Skin epidermis (tissue), 12 donors: ENCODE data around the gene GPR32.

Experiments
- H3K27ac ChIP-seq, 21 experiments: fragments of 200-600 bp; sonication (generic) in 11 of 21; one replicate each; pipeline ENCODE4 v1.5.0; 2020; ENCODE audit warnings: mild to moderate bottlenecking in 3 of 21, inconsistent platforms in 2 of 21, moderate library complexity in 2 of 21
- H3K4me3 ChIP-seq, 7 experiments: fragments of 200-600 bp; sonication (generic) in 2 of 7; one replicate each; pipeline ENCODE4 v1.5.0; 2020; ENCODE audit warnings: inconsistent platforms in 2 of 7, mild to moderate bottlenecking in 2 of 7, moderate library complexity in 1 of 7

The GPR32 gene

GRCh38 chr19:50820549-50821247 is 50.4 kb downstream of the GPR32 start:
- peak overlapping the region in 2 of 7 experiments; percentile 10 to 24 for H3K4me3 ChIP-seq
- H3K27ac ChIP-seq, result peak overlapping the region in 15 of 21 experiments; percentile 5 to 81 (median 40)

GRCh38 chr19:50821248-50821612 is 51.0 kb downstream of the GPR32 start:
- Histone ChIP-seq H3K4me3 (peak overlapping the region in 2 of 7 experiments; percentile 10 to 24), H3K27ac (peak overlapping the region in 8 of 21 experiments; percentile 5 to 81 (median 54))
